DND-41 (cell line): ENCODE data around the gene CWF19L1.

Experiments
- ATAC-seq: fragments of 200-7000 bp; cut with Tn5 transposase; 3 replicates; pipeline ENCODE4 v1.9.1; 2021; ENCODE audit warnings: low read depth; ENCODE audit not compliant: insufficient read depth
- DNase-seq: peaks from one replicate; pipeline ENCODE4 v3.0.0-alpha.2; 2020
- H2AFZ ChIP-seq: 2 replicates; pipeline ENCODE4 v1.6.0; 2012; ENCODE audit warnings: low read depth, low read length
- H3K27ac ChIP-seq: 2 replicates; pipeline ENCODE4 v1.5.1; 2012; ENCODE audit warnings: low read length, inconsistent platforms
- H3K27me3 ChIP-seq: fragments of 200-600 bp; sonication (generic); 2 replicates; pipeline ENCODE4 v1.6.0; 2012; ENCODE audit warnings: low read length, mild to moderate bottlenecking, inconsistent platforms; ENCODE audit not compliant: insufficient read depth, poor library complexity
- H3K36me3 ChIP-seq: 2 replicates; pipeline ENCODE4 v1.5.1; 2012; ENCODE audit warnings: low read length, inconsistent platforms; ENCODE audit not compliant: insufficient read depth
- H3K4me1 ChIP-seq: 2 replicates; pipeline ENCODE4 v1.5.1; 2012; ENCODE audit warnings: mild to moderate bottlenecking, low read length; ENCODE audit not compliant: insufficient read depth
- H3K4me2 ChIP-seq: 2 replicates; pipeline ENCODE4 v1.6.0; 2012; ENCODE audit warnings: mild to moderate bottlenecking, moderate library complexity, low read length, inconsistent platforms; ENCODE audit not compliant: insufficient read depth
- H3K4me3 ChIP-seq, 2 experiments: fragments of 200-600 bp in 1 of 2; shearing (Covaris generic) in 1 of 2; 2 replicates each; pipeline ENCODE4 v1.5.1; 2012 to 2016; ENCODE audit warnings: inconsistent platforms in 2 of 2, low read length in 2 of 2, mild to moderate bottlenecking in 2 of 2, low read depth in 1 of 2, moderate library complexity in 1 of 2
- H3K79me2 ChIP-seq: 2 replicates; pipeline ENCODE4 v1.6.0; 2012; ENCODE audit warnings: low read length, inconsistent platforms; ENCODE audit not compliant: insufficient read depth
- H3K9ac ChIP-seq: 2 replicates; pipeline ENCODE4 v1.6.0; 2012; ENCODE audit warnings: low read depth, mild to moderate bottlenecking, inconsistent platforms, low read length, moderate library complexity
- H3K9me3 ChIP-seq: 2 replicates; pipeline ENCODE4 v1.5.1; 2012; ENCODE audit warnings: low read length, moderate library complexity, mild to moderate bottlenecking, inconsistent platforms; ENCODE audit not compliant: insufficient read depth, severe bottlenecking
- H4K20me1 ChIP-seq: 2 replicates; pipeline ENCODE4 v1.6.0; 2012; ENCODE audit warnings: low read length; ENCODE audit not compliant: insufficient read depth
- EZH2 ChIP-seq: IDR thresholded peaks from 3 replicates; pipeline ENCODE4 v1.6.1; 2012; ENCODE audit warnings: borderline replicate concordance, low read depth, mild to moderate bottlenecking, moderate library complexity, low read length, inconsistent platforms; ENCODE audit not compliant: severe bottlenecking
- TF ChIP-seq, protein P1 (sequence below): IDR thresholded peaks from 2 replicates; pipeline ENCODE4 v1.5.1; 2012; ENCODE audit warnings: borderline replicate concordance, low read length, moderate library complexity, mild to moderate bottlenecking; ENCODE audit not compliant: poor library complexity, severe bottlenecking; ENCODE audit errors: extremely low read depth

The CWF19L1 gene

DNA sequence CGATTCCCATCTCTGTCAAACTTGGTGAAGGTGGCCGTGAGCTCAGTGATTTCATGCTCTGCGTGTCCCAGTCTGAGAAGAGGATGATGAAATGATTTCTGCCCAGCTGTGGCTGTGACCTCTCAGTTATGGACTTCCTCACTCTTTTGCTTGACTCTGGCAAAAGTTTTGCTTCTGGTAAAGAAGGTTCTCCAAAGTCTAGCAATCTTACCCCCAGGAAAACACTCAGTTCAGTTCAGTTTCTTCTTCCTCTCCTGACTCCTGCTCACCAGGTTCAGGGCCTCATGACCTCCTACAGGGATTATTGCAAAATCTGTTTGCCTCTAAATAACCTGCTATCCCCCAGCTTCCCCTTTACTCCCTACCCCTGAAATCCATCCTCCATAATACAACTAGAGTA is 23.9 kb upstream of the CWF19L1 start:
- TF ChIP-seq EZH2 = no peak
- TF ChIP-seq, protein P1, sequence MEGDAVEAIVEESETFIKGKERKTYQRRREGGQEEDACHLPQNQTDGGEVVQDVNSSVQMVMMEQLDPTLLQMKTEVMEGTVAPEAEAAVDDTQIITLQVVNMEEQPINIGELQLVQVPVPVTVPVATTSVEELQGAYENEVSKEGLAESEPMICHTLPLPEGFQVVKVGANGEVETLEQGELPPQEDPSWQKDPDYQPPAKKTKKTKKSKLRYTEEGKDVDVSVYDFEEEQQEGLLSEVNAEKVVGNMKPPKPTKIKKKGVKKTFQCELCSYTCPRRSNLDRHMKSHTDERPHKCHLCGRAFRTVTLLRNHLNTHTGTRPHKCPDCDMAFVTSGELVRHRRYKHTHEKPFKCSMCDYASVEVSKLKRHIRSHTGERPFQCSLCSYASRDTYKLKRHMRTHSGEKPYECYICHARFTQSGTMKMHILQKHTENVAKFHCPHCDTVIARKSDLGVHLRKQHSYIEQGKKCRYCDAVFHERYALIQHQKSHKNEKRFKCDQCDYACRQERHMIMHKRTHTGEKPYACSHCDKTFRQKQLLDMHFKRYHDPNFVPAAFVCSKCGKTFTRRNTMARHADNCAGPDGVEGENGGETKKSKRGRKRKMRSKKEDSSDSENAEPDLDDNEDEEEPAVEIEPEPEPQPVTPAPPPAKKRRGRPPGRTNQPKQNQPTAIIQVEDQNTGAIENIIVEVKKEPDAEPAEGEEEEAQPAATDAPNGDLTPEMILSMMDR = no peak
- no peak overlapping the region for H3K4me2 ChIP-seq
- H3K27ac ChIP-seq = no peak overlapping the region
- no peak for ATAC-seq
- no peak for DNase-seq
- peaks cover 9% of the 10 kb centered on the region for H3K4me1 ChIP-seq
- H3K79me2 ChIP-seq = peaks cover 3% of the 10 kb centered on the region
- H3K4me3 ChIP-seq = no peak overlapping the region
- no peaks in the 10 kb centered on the region for H3K9me3 ChIP-seq
- H3K36me3 ChIP-seq = no peaks in the 10 kb centered on the region
- H3K9ac ChIP-seq = no peak overlapping the region
- H3K27me3 ChIP-seq = peaks cover 4% of the 10 kb centered on the region
- H4K20me1 ChIP-seq = no peaks in the 10 kb centered on the region
- no peak overlapping the region for H2AFZ ChIP-seq

DNA sequence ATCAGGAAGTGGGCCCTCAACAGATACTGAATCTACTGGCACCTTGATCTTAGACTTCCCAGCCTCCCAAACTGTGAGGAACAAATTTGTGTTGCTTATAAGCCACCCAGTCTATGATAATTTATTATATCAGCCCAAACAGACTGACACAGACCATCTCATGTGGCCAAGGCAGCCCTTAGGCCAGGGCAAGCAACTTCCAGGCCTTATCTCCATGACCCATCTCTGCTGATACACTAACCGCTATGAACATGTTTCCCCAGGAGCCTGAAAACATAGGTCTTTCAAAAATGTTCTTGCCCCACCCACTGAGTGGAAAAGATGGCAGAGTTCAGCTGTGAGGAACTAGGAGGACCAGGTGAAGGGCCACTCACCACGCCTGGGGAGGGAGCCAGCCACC is 22.2 kb upstream of the CWF19L1 start:
- DNase-seq = no peak

DNA sequence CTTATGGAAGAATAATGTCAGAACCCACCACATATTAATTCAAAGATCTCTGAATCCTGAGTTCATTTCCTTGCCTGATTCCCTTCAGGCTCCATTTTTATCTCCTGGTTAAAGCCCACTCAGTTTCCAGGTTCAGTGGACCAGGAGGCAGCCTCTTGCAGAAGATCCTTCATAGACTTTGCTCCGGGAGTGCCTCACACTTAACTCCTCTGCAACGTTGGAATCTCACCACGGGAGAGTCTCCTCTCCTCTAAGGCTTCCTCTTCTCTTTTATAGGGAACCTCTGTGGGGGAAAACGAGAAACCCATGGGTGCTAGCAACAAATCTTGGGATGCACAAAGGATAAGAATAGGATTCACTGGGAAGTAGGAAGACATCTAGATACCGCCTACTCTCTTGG is 20.8 kb upstream of the CWF19L1 start:
- DNase-seq (no peak), ATAC-seq (no peak)
- Histone ChIP-seq H3K27ac (no peak overlapping the region), H4K20me1 (no peaks in the 10 kb centered on the region), H3K36me3 (peaks cover 9% of the 10 kb centered on the region; the same call in 1 of the 2 replicates), H3K27me3 (peaks cover 1% of the 10 kb centered on the region), H3K4me2 (no peak overlapping the region), H3K4me1 (peaks cover 28% of the 10 kb centered on the region), H3K4me3 (no peak overlapping the region), H3K9ac (no peak overlapping the region), H2AFZ (peak overlapping the region; percentile 17; the same call in 1 of the 2 replicates), H3K79me2 (peaks cover 35% of the 10 kb centered on the region), H3K9me3 (no peaks in the 10 kb centered on the region)
- no peak for TF ChIP-seq EZH2
- TF ChIP-seq, protein P1 = no peak

More for the DNA sequence above, 22.2 kb upstream of the CWF19L1 start:
- H3K79me2 ChIP-seq = peaks cover 21% of the 10 kb centered on the region
- H4K20me1 ChIP-seq = no peaks in the 10 kb centered on the region
- no peak overlapping the region for H3K27ac ChIP-seq
- no peaks in the 10 kb centered on the region for H3K36me3 ChIP-seq
- H3K4me2 ChIP-seq = no peak overlapping the region
- peaks cover 4% of the 10 kb centered on the region for H3K27me3 ChIP-seq
- H2AFZ ChIP-seq = no peak overlapping the region
- no peak overlapping the region for H3K4me3 ChIP-seq
- H3K4me1 ChIP-seq = peaks cover 22% of the 10 kb centered on the region
- H3K9me3 ChIP-seq = no peaks in the 10 kb centered on the region
- H3K9ac ChIP-seq = no peak overlapping the region
- ATAC-seq = no peak
- TF ChIP-seq, protein P1 = no peak
- no peak for TF ChIP-seq EZH2

DNA sequence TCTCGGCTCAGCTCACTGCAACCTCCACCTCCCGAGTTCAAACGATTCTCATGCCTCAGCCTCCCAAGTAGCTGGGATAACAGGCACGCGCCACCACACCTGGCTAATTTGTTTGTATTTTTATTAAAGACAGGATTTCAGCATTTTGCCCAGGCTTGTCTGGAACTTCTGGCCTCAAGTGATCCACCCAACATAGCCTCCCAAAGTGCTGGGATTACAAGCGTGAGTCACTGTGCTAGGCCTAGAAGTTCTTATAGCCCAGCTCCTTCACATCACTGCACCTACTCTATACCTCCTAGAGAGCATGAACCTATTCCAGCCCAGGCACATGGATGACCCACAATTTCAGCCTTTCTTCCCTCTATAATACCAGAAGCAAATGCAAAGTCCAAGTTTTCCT is 20.3 kb upstream of the CWF19L1 start:
- TF ChIP-seq, protein P1 = no peak
- TF ChIP-seq EZH2 = no peak
- no peak for DNase-seq
- H3K36me3 ChIP-seq = peaks cover 13% of the 10 kb centered on the region; the same call in 1 of the 2 replicates
- H3K4me1 ChIP-seq = peaks cover 31% of the 10 kb centered on the region
- H4K20me1 ChIP-seq = no peaks in the 10 kb centered on the region
- H3K4me3 ChIP-seq = no peak overlapping the region
- no peak for ATAC-seq
- H3K4me2 ChIP-seq = no peak overlapping the region
- no peak overlapping the region for H3K27ac ChIP-seq
- no peaks in the 10 kb centered on the region for H3K27me3 ChIP-seq
- no peaks in the 10 kb centered on the region for H3K9me3 ChIP-seq
- peaks cover 39% of the 10 kb centered on the region for H3K79me2 ChIP-seq
- no peak overlapping the region for H3K9ac ChIP-seq
- 0 out of 2 replicates have a peak overlapping the region, but pooled peaks have one; percentile 93 for H2AFZ ChIP-seq
